ENCODE measurements around the gene IL18BP.

Gene IL18BP

GRCh38 chr11:72045849-72046248 is 47.1 kb downstream of the IL18BP start:
- DNase-seq (ENCODE audit: low read depth, low spot score), result no peak

DNA sequence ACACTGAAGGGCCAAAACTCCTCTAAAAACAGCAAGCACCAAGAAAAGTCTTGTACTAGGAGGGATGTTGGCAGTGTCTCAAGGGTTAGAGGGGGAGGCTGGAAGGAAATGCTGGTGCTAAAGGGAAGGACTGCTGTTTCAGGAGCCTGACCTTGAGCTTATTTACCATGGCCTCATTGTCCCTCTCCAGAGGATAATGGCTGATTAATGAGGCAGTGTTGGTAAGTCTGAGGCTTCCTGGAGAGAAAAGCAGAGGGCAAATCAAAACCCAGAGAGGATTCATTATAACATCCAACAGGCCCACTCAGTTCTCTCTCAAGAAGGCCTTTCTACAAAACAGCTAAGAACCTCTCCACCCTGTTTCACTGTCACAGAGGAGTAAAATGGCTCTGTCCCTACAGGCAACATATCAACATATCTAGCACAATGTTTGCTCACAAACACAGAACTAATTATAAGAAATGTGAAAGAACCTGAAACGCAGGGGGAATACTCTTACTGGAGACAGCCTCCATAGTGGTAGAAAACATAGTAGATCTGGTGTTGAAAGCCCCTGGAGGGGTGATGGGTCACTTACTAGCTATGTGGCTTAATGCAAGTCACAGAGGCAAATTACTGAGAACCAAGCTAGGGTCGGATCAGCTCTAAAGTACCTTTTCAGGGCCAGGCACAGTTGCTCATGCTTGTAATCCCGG is 50.2 kb downstream of the IL18BP start:
- no peak for DNase-seq (ENCODE audit: low read depth, low spot score)

Data from activated naive CD8-positive, alpha-beta T cell treated with anti-CD3 and anti-CD28 coated beads, Interleukin-2, amount 50 U/mL, for 16 hours (primary cell).